COR-L47 (cell line): ENCODE data around the gene TPRG1L.

Experiments
- DNase-seq: peaks from one replicate; lab custom pipeline; 2025; lab: John Stamatoyannopoulos, UW

The TPRG1L gene

GRCh38 chr1:3663999-3664699 lies 39.3 kb downstream of the TPRG1L start:
- DNase-seq, result peak; percentile 87

GRCh38 chr1:3664700-3665375 lies 40.0 kb downstream of the TPRG1L start:
- no peak for DNase-seq

GRCh38 chr1:3668148-3668547 lies 43.3 kb downstream of the TPRG1L start:
- no peak for DNase-seq

- DNase-seq, result peak; percentile 93
Measured at GRCh38 chr1:3668585-3669300, 43.9 kb downstream of the TPRG1L start.

- DNase-seq, result no peak
Measured at GRCh38 chr1:3669421-3669821, 44.6 kb downstream of the TPRG1L start.

GRCh38 chr1:3669971-3670431 lies 45.2 kb downstream of the TPRG1L start:
- no peak for DNase-seq

GRCh38 chr1:3670823-3671265 lies 46.0 kb downstream of the TPRG1L start:
- DNase-seq, result no peak

- DNase-seq, result peak; percentile 69
Measured at GRCh38 chr1:3671371-3672180, 46.8 kb downstream of the TPRG1L start.

- DNase-seq, result no peak
Measured at GRCh38 chr1:3672231-3672970, 47.6 kb downstream of the TPRG1L start.

- DNase-seq, result no peak
Measured at GRCh38 chr1:3672971-3673361, 48.2 kb downstream of the TPRG1L start.

GRCh38 chr1:3673381-3674099 lies 48.7 kb downstream of the TPRG1L start:
- DNase-seq, result no peak

- DNase-seq, result no peak
Measured at GRCh38 chr1:3674100-3675094, 49.6 kb downstream of the TPRG1L start.

- DNase-seq, result no peak
Measured at GRCh38 chr1:3675436-3675835, 50.6 kb downstream of the TPRG1L start.

- DNase-seq, result no peak
Measured at GRCh38 chr1:3676581-3677470, 52.0 kb downstream of the TPRG1L start.

- DNase-seq, result no peak
Measured at GRCh38 chr1:3677484-3677883, 52.7 kb downstream of the TPRG1L start.

- no peak for DNase-seq
Measured at GRCh38 chr1:3678361-3679097, 53.7 kb downstream of the TPRG1L start.

- no peak for DNase-seq
Measured at GRCh38 chr1:3679098-3679555, 54.3 kb downstream of the TPRG1L start.
